ENCODE data around the gene KIRREL1. TPM values are rescaled to one million over a fixed set of nuclear protein-coding genes. Genes with fewer than 3 reads are reported as not detected.

The KIRREL1 gene
- total and polyA plus RNA-seq, 4 donors, result 15.3 to 102 (median 69.1) TPM

- H3K36me3 ChIP-seq (ENCODE audit: control insufficient read depth in 1 of 2, insufficient read depth in 2 of 2, low read length in 1 of 2), result peaks cover 0 to 25% of the 10 kb centered on the region in 2 donors
- intact Hi-C loops (cut with DNase I), result loop anchor here (5.0 kb wide), 1 partner anchor 52 kb away; no protein-coding TSS in a partner anchor
- no peak overlapping the region for H3K4me3 ChIP-seq (ENCODE audit: low read length in 2 of 2)
- no peaks in the 10 kb centered on the region for H3K9me3 ChIP-seq (ENCODE audit: control insufficient read depth, low read length)
- WGBS, 2 donors, result 89 to 91% methylated on average over 16 of the region's 16 CpGs
- no peak for DNase-seq
- no peak for ATAC-seq (ENCODE audit: low FRiP score)
- no peaks in the 10 kb centered on the region for H3K27me3 ChIP-seq (ENCODE audit: control insufficient read depth in 1 of 2, insufficient read depth in 2 of 2, low read length in 1 of 2)
- H3K4me1 ChIP-seq (ENCODE audit: control insufficient read depth in 1 of 2, insufficient read depth in 2 of 2, low read length in 2 of 2), result no peaks in the 10 kb centered on the region
- no peak overlapping the region for H3K27ac ChIP-seq (ENCODE audit: low read depth in 1 of 2, low read length in 2 of 2)
Observed at GRCh38 chr1:158089476-158089875, 96.0 kb downstream of the KIRREL1 start.

DNA sequence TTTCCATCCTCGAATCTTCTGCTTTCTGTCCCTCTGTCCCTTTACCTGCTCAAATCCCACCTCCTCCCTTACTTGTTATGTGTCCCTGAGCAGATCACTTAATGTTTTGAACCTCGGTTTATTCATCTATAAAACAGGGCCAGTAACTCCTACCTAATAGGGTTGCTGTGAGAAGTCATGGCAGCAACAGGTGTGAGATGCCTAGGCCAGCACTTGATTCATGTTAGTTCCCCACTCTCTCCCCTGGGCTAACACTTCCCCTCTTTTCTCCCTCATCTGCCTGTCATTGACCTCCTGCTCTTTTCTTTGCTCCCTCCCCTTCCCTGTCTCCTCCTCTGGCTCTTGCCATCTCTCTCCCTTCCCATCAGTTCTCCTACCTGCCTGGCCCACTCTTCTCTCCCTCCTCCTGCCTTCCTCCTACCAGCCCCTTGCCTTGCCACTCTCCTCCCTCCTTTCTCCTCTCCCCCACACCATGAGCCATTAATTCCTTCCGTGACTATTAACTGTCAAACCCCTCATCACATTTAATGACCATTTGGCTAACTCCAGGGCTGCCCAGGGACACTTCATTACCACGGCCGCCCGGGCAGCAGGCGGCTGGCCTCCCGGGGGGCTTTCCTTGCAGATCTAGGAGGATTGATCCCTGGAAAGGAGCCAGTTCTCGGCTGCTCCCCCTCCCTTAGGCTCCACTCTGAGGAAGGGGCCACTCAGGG, 96.6 kb downstream of the KIRREL1 start:
- H3K9me3 ChIP-seq (ENCODE audit: control insufficient read depth, low read length), result no peaks in the 10 kb centered on the region
- no peak for DNase-seq
- peaks cover 0 to 24% of the 10 kb centered on the region in 2 donors for H3K36me3 ChIP-seq (ENCODE audit: control insufficient read depth in 1 of 2, insufficient read depth in 2 of 2, low read length in 1 of 2)

DNA sequence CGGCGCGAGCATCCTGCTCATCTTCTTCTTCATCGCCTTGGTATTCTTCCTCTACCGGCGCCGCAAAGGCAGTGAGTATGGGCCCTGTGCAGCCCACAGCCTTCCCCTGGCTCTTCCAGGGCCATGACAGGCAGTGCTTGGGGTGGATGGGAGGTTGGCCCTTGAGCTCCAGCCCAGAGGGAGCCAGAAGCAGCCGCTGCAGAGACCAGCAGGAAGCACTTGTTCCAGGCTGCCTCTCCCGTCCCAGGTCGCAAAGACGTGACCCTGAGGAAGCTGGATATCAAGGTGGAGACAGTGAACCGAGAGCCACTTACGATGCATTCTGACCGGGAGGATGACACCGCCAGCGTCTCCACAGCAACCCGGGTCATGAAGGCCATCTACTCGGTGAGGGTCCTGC, 99.9 kb downstream of the KIRREL1 start:
- Histone ChIP-seq H3K27me3 (ENCODE audit: control insufficient read depth in 1 of 2, insufficient read depth in 2 of 2, low read length in 1 of 2) (no peaks in the 10 kb centered on the region), H3K4me3 (ENCODE audit: low read length in 2 of 2) (no peak overlapping the region), H3K36me3 (ENCODE audit: control insufficient read depth in 1 of 2, insufficient read depth in 2 of 2, low read length in 1 of 2) (peaks cover 0 to 19% of the 10 kb centered on the region in 2 donors), H3K27ac (ENCODE audit: low read depth in 1 of 2, low read length in 2 of 2) (no peak overlapping the region), H3K9me3 (ENCODE audit: control insufficient read depth, low read length) (no peaks in the 10 kb centered on the region), H3K4me1 (ENCODE audit: control insufficient read depth in 1 of 2, insufficient read depth in 2 of 2, low read length in 2 of 2) (no peaks in the 10 kb centered on the region)
- no peak for DNase-seq
- WGBS, 2 donors, result 88 to 90% methylated on average over 18 of the region's 18 CpGs
- ATAC-seq (ENCODE audit: low FRiP score), result no peak
- intact Hi-C loops (cut with DNase I), result loop anchor here in 1 of 2 donors (2.0 kb wide), 1 partner anchor 105 kb away; no protein-coding TSS in a partner anchor

More for the DNA sequence above, 96.6 kb downstream of the KIRREL1 start:
- Histone ChIP-seq H3K27ac (ENCODE audit: low read depth in 1 of 2, low read length in 2 of 2) (no peak overlapping the region), H3K27me3 (ENCODE audit: control insufficient read depth in 1 of 2, insufficient read depth in 2 of 2, low read length in 1 of 2) (no peaks in the 10 kb centered on the region), H3K4me1 (ENCODE audit: control insufficient read depth in 1 of 2, insufficient read depth in 2 of 2, low read length in 2 of 2) (no peaks in the 10 kb centered on the region), H3K4me3 (ENCODE audit: low read length in 2 of 2) (no peak overlapping the region)
- ATAC-seq (ENCODE audit: low FRiP score), result no peak
- intact Hi-C loops (cut with DNase I), result loop anchor here (5.0 kb wide), 1 partner anchor 53 kb away; no protein-coding TSS in a partner anchor
- WGBS, 2 donors, result 63 to 65% methylated on average over 9 of the region's 9 CpGs

DNA sequence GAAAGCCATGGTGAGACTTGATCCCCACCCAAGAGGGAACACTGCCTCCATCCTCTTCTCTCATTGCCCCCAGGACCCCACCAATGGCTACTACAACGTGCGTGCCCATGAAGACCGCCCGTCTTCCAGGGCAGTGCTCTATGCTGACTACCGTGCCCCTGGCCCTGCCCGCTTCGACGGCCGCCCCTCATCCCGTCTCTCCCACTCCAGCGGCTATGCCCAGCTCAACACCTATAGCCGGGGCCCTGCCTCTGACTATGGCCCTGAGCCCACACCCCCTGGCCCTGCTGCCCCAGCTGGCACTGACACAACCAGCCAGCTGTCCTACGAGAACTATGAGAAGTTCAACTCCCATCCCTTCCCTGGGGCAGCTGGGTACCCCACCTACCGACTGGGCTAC, 101.1 kb downstream of the KIRREL1 start:
- ATAC-seq (ENCODE audit: low FRiP score), result no peak
- no peaks in the 10 kb centered on the region for H3K9me3 ChIP-seq (ENCODE audit: control insufficient read depth, low read length)
- intact Hi-C loops (cut with DNase I), result no loop called here
- no peaks in the 10 kb centered on the region for H3K4me1 ChIP-seq (ENCODE audit: control insufficient read depth in 1 of 2, insufficient read depth in 2 of 2, low read length in 2 of 2)
- 79 to 85% methylated on average over 14 of the region's 14 CpGs for WGBS, 2 donors
- no peak for DNase-seq
- H3K36me3 ChIP-seq (ENCODE audit: control insufficient read depth in 1 of 2, insufficient read depth in 2 of 2, low read length in 1 of 2), result peaks cover 0 to 16% of the 10 kb centered on the region in 2 donors
- no peak overlapping the region for H3K27ac ChIP-seq (ENCODE audit: low read depth in 1 of 2, low read length in 2 of 2)
- no peaks in the 10 kb centered on the region for H3K27me3 ChIP-seq (ENCODE audit: control insufficient read depth in 1 of 2, insufficient read depth in 2 of 2, low read length in 1 of 2)
- H3K4me3 ChIP-seq (ENCODE audit: low read length in 2 of 2), result no peak overlapping the region

DNA sequence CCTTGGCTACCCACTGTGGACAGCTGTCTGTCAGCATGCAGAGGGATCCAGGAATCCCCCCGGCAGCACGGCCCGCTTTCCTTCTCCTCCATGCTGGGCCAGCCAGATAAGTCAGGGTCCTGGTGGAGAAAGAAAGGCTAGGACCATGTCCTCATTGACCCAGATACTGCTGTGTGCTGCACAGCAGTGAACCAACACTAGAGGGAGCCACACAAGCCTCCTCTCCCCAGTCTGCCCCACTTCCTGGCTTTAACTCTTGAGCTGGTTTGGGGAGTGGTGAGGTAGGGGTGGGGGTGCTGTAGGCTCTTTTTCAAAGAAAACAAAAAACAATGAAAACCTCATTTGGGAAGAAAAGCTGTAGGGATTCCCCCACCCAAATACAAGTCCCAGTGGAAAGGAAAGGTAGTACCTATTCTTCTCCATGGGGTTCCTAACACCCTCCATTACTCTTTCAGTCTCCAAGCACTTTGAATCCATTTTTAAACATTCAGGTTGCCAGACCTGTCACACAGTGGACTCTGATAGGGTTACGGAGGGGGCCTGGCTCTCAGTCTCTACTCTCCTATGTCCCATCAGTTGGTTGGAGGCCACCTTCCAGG, 102.4 kb downstream of the KIRREL1 start:
- Histone ChIP-seq H3K4me1 (ENCODE audit: control insufficient read depth in 1 of 2, insufficient read depth in 2 of 2, low read length in 2 of 2) (no peaks in the 10 kb centered on the region), H3K9me3 (ENCODE audit: control insufficient read depth, low read length) (no peaks in the 10 kb centered on the region), H3K4me3 (ENCODE audit: low read length in 2 of 2) (no peak overlapping the region), H3K27me3 (ENCODE audit: control insufficient read depth in 1 of 2, insufficient read depth in 2 of 2, low read length in 1 of 2) (no peaks in the 10 kb centered on the region), H3K36me3 (ENCODE audit: control insufficient read depth in 1 of 2, insufficient read depth in 2 of 2, low read length in 1 of 2) (peaks cover 0 to 14% of the 10 kb centered on the region in 2 donors), H3K27ac (ENCODE audit: low read depth in 1 of 2, low read length in 2 of 2) (no peak overlapping the region)
- ATAC-seq (ENCODE audit: low FRiP score) (peak; percentile 44), DNase-seq (no peak)
- intact Hi-C loops (cut with DNase I), result no loop called here
- 91 to 92% methylated on average over 4 of the region's 4 CpGs for WGBS, 2 donors

DNA sequence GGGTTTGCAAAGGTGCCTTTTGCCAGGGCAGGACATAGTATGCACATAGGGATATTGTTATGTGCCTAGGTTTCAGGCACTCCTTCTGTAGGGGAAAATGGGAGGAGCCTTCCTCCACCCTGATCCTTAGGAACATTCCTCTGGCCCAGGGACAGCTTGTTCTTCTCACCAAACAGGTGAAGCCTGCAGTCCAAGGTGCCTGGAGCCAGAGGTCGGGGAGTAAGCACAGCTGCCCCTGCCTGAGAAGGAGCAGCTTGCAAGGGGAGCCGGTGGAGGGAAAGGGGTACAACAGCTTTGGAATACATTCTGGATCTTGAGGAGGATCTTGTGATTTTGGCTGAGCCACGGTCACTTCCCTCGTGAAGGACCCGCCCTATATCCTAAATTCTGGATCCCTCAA, 104.8 kb downstream of the KIRREL1 start:
- intact Hi-C loops (cut with DNase I), result no loop called here
- ATAC-seq (ENCODE audit: low FRiP score), result no peak
- Histone ChIP-seq H3K9me3 (ENCODE audit: control insufficient read depth, low read length) (no peaks in the 10 kb centered on the region), H3K27ac (ENCODE audit: low read depth in 1 of 2, low read length in 2 of 2) (no peak overlapping the region), H3K27me3 (ENCODE audit: control insufficient read depth in 1 of 2, insufficient read depth in 2 of 2, low read length in 1 of 2) (no peaks in the 10 kb centered on the region), H3K36me3 (ENCODE audit: control insufficient read depth in 1 of 2, insufficient read depth in 2 of 2, low read length in 1 of 2) (peaks cover 0 to 2% of the 10 kb centered on the region in 2 donors), H3K4me3 (ENCODE audit: low read length in 2 of 2) (no peak overlapping the region), H3K4me1 (ENCODE audit: control insufficient read depth in 1 of 2, insufficient read depth in 2 of 2, low read length in 2 of 2) (no peaks in the 10 kb centered on the region)
- 75 to 76% methylated on average over 5 of the region's 5 CpGs for WGBS, 2 donors
- DNase-seq, result no peak

GRCh38 chr1:158099185-158099584, 105.7 kb downstream of the KIRREL1 start:
- H3K36me3 ChIP-seq (ENCODE audit: control insufficient read depth in 1 of 2, insufficient read depth in 2 of 2, low read length in 1 of 2), result no peaks in the 10 kb centered on the region
- no peak overlapping the region for H3K4me3 ChIP-seq (ENCODE audit: low read length in 2 of 2)
- no peaks in the 10 kb centered on the region for H3K27me3 ChIP-seq (ENCODE audit: control insufficient read depth in 1 of 2, insufficient read depth in 2 of 2, low read length in 1 of 2)
- 76 to 79% methylated on average over 3 of the region's 3 CpGs for WGBS, 2 donors
- no peak for DNase-seq
- H3K9me3 ChIP-seq (ENCODE audit: control insufficient read depth, low read length), result no peaks in the 10 kb centered on the region
- no peak for ATAC-seq (ENCODE audit: low FRiP score)
- H3K27ac ChIP-seq (ENCODE audit: low read depth in 1 of 2, low read length in 2 of 2), result no peak overlapping the region
- H3K4me1 ChIP-seq (ENCODE audit: control insufficient read depth in 1 of 2, insufficient read depth in 2 of 2, low read length in 2 of 2), result no peaks in the 10 kb centered on the region
- intact Hi-C loops (cut with DNase I), result no loop called here

DNA sequence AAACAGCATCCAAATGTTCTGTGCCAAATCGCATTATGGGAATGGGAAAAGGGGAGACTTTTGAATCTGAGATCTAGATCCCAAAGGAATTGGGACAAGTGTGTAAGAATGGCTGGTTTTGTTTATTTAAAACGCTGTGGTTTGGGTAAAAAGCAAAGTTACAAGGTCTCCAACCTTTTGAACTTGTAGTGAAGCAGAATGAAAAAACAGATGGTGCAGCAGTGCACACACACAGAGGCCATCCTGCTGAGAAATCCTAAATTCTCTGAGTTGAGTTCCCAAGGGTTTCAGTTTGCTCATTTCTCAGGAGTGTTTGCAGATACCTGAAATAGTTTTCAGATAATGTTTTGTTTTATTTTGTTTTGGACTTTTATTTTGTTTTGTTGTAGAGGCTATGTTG, 107.1 kb downstream of the KIRREL1 start:
- 38 to 48% methylated on average over 2 of the region's 2 CpGs for WGBS, 2 donors
- no peaks in the 10 kb centered on the region for H3K9me3 ChIP-seq (ENCODE audit: control insufficient read depth, low read length)
- H3K4me3 ChIP-seq (ENCODE audit: low read length in 2 of 2), result no peak overlapping the region

DNA sequence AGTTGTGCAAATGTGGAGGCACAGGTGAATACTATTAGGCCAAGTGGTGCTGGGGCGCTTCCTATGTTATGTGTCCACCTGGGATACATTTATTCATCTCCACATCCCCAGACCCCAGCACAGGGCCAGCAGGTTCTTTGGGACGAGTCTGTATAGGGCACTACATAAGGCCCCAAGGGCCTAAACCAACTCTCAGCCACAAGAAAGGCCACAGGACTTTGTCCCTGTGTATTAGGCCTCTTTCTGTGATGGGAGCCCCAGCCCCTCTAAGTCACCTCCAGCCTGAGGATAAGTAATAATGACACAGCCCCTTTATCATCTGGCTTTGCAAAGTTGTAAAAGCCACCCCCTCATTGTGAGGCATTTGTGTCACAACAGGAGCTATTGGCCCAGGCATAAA, 108.0 kb downstream of the KIRREL1 start:
- Histone ChIP-seq H3K4me1 (ENCODE audit: control insufficient read depth in 1 of 2, insufficient read depth in 2 of 2, low read length in 2 of 2) (no peaks in the 10 kb centered on the region), H3K36me3 (ENCODE audit: control insufficient read depth in 1 of 2, insufficient read depth in 2 of 2, low read length in 1 of 2) (no peaks in the 10 kb centered on the region), H3K27ac (ENCODE audit: low read depth in 1 of 2, low read length in 2 of 2) (no peak overlapping the region), H3K4me3 (ENCODE audit: low read length in 2 of 2) (no peak overlapping the region), H3K27me3 (ENCODE audit: control insufficient read depth in 1 of 2, insufficient read depth in 2 of 2, low read length in 1 of 2) (no peaks in the 10 kb centered on the region), H3K9me3 (ENCODE audit: control insufficient read depth, low read length) (no peaks in the 10 kb centered on the region)
- WGBS, 2 donors, result 78 to 81% methylated on average over 2 of the region's 2 CpGs
- ATAC-seq (ENCODE audit: low FRiP score) (no peak), DNase-seq (no peak)
- intact Hi-C loops (cut with DNase I), result no loop called here

More for the DNA sequence above, 107.1 kb downstream of the KIRREL1 start:
- H3K27ac ChIP-seq (ENCODE audit: low read depth in 1 of 2, low read length in 2 of 2), result no peak overlapping the region
- no peaks in the 10 kb centered on the region for H3K27me3 ChIP-seq (ENCODE audit: control insufficient read depth in 1 of 2, insufficient read depth in 2 of 2, low read length in 1 of 2)
- DNase-seq, result no peak
- H3K36me3 ChIP-seq (ENCODE audit: control insufficient read depth in 1 of 2, insufficient read depth in 2 of 2, low read length in 1 of 2), result no peaks in the 10 kb centered on the region
- intact Hi-C loops (cut with DNase I), result no loop called here
- no peak for ATAC-seq (ENCODE audit: low FRiP score)
- no peaks in the 10 kb centered on the region for H3K4me1 ChIP-seq (ENCODE audit: control insufficient read depth in 1 of 2, insufficient read depth in 2 of 2, low read length in 2 of 2)

Data from aorta (tissue), 5 donors.